ENCODE data around the gene C4A.

DNA sequence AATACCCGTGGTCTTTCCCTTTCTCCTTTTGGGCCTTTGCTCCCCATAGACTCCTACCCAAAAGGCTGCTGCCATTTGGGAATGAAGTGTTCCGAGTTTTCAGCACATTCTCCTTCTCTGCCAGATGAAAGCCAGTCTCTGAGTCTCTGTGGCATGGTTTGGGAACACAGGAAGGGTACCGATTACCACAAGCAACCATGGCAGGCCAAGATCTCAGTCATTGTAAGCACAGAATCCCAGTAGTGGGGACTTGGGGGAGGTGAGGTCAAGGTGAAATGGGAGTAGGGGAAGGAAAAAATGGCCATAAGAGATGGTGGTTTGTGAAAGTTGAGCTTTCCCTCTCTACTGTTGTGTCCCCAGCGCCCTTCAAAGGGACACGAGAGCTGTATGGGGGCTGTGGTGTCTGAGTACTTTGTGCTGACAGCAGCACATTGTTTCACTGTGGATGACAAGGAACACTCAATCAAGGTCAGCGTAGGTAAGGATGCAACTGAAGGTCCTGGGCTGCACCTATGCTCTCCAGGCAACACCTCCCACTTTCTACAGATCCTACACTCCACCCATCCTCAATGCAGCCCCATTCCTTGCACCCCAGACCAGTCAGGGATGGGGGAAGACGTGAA, 31.8 kb upstream of the C4A start:
- no peak for TF ChIP-seq POLR2A (IDR thresholded peaks at IDR 0.05)
- no peak for TF ChIP-seq EP300 (IDR thresholded peaks at IDR 0.05)
- no peak for TF ChIP-seq CTCF (IDR thresholded peaks at IDR 0.05)

Measured in stomach (tissue), 4 donors.